Upper lobe of left lung (tissue), 4 donors: ENCODE measurements around the gene OPCML.

ENCODE experiments used
- EP300 ChIP-seq, 4 donors: sonication (generic); formaldehyde crosslinking; IDR thresholded peaks; one replicate each; pipeline ENCODE4 v1.5.1; 2017; ENCODE audit warnings: antibody characterized with exemption in 4 of 4, control low read depth in 2 of 4
- POLR2A ChIP-seq, 4 donors: fragments of 450-650 bp; IDR thresholded peaks; one replicate each; pipeline ENCODE4 v1.5.1; 2016 to 2017; ENCODE audit warnings: antibody characterized with exemption in 4 of 4, mild to moderate bottlenecking in 2 of 4
- POLR2AphosphoS5 ChIP-seq, 2 donors: sonication (generic); formaldehyde crosslinking; IDR thresholded peaks; one replicate each; pipeline ENCODE4 v1.5.1; 2017; ENCODE audit warnings: antibody characterized with exemption in 2 of 2
- TF ChIP-seq, protein P1 (sequence below), 6 experiments: fragments of 450-650 bp in 4 of 6; fragments of 200-600 bp in 2 of 6; sonication (generic) in 2 of 6; IDR thresholded peaks; one replicate each; pipeline ENCODE4 v1.5.1; 2016 to 2019; ENCODE audit warnings: antibody characterized with exemption in 6 of 6

DNA sequence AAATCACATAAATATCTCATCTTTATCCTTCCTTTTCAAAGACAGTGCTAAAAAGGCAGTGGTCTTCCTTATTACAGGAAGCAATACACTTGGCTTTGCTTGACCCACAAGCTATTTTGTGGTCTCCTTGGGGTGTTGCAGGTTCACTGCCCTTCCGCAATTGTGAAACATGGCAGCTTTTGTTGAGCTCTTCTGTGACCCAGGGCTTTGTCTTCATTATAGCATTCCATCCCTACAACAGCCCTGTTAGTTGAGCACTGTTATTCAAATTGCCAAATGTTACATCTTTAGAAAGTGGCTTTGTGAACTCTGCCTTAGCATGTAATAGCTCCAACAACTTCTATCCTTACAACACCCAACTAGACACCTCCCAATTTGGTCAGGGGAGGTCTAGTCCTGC lies 107.1 kb downstream of the OPCML start:
- TF ChIP-seq, protein P1, sequence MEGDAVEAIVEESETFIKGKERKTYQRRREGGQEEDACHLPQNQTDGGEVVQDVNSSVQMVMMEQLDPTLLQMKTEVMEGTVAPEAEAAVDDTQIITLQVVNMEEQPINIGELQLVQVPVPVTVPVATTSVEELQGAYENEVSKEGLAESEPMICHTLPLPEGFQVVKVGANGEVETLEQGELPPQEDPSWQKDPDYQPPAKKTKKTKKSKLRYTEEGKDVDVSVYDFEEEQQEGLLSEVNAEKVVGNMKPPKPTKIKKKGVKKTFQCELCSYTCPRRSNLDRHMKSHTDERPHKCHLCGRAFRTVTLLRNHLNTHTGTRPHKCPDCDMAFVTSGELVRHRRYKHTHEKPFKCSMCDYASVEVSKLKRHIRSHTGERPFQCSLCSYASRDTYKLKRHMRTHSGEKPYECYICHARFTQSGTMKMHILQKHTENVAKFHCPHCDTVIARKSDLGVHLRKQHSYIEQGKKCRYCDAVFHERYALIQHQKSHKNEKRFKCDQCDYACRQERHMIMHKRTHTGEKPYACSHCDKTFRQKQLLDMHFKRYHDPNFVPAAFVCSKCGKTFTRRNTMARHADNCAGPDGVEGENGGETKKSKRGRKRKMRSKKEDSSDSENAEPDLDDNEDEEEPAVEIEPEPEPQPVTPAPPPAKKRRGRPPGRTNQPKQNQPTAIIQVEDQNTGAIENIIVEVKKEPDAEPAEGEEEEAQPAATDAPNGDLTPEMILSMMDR (IDR thresholded peaks at IDR 0.05): no peak
- TF ChIP-seq POLR2AphosphoS5 (IDR thresholded peaks at IDR 0.05) (no peak), POLR2A (IDR thresholded peaks at IDR 0.05) (no peak), EP300 (IDR thresholded peaks at IDR 0.05) (no peak)
